Neural cell (in vitro differentiated cells): ENCODE measurements around the gene ADGRD2. TPM values are rescaled to one million over a fixed set of nuclear protein-coding genes. Genes with fewer than 3 reads are reported as not detected.

Experiments used
- H2AFZ ChIP-seq: fragments of 200-600, 300-800 bp; sonication (generic), shearing (Covaris generic); 2 replicates; pipeline ENCODE4 v1.6.0; 2014; ENCODE audit warnings: low read depth, mild to moderate bottlenecking, antibody characterized with exemption, low read length, moderate library complexity
- H3F3A ChIP-seq: fragments of 200-600 bp; shearing (Covaris generic); 2 replicates; pipeline ENCODE4 v1.6.1; 2016; ENCODE audit warnings: mild to moderate bottlenecking, moderate library complexity, mixed read lengths, antibody characterized with exemption, low read length; ENCODE audit not compliant: insufficient read depth, poor library complexity, severe bottlenecking
- H3K27ac ChIP-seq: fragments of 200-600, 300-800 bp; sonication (generic), shearing (Covaris generic); 2 replicates; pipeline ENCODE4 v1.5.1; 2014; ENCODE audit warnings: mild to moderate bottlenecking, low read length, moderate library complexity
- H3K27me3 ChIP-seq: fragments of 300-800, 200-600 bp; sonication (generic), shearing (Covaris generic); 2 replicates; pipeline ENCODE4 v1.6.0; 2014; ENCODE audit warnings: mild to moderate bottlenecking, low read depth, low read length, moderate library complexity; ENCODE audit not compliant: insufficient read depth
- H3K36me3 ChIP-seq: fragments of 300-800, 200-600 bp; sonication (generic), shearing (Covaris generic); 2 replicates; pipeline ENCODE4 v1.5.1; 2014; ENCODE audit warnings: mild to moderate bottlenecking, antibody characterized with exemption, low read length, moderate library complexity; ENCODE audit not compliant: insufficient read depth
- H3K4me2 ChIP-seq: fragments of 300-800, 200-600 bp; sonication (generic), shearing (Covaris generic); 2 replicates; pipeline ENCODE4 v1.6.0; 2014; ENCODE audit warnings: mild to moderate bottlenecking, low read length
- H3K4me3 ChIP-seq: fragments of 300-800, 200-600 bp; sonication (generic), shearing (Covaris generic); 2 replicates; pipeline ENCODE4 v1.5.1; 2014; ENCODE audit warnings: mild to moderate bottlenecking, low read length, moderate library complexity
- H3K79me2 ChIP-seq: fragments of 200-600 bp; shearing (Covaris generic); replicated peaks from 2 replicates; pipeline ENCODE4 v1.6.0; 2014; ENCODE audit warnings: mild to moderate bottlenecking, low read length, moderate library complexity; ENCODE audit not compliant: insufficient read depth
- H3K9ac ChIP-seq: fragments of 300-800, 200-600 bp; sonication (generic), shearing (Covaris generic); 2 replicates; pipeline ENCODE4 v1.6.1; 2016; ENCODE audit warnings: mild to moderate bottlenecking, low read length, mixed read lengths
- H3K9me2 ChIP-seq: fragments of 200-600 bp; shearing (Covaris generic); 2 replicates; pipeline ENCODE4 v1.6.1; 2016; ENCODE audit warnings: mild to moderate bottlenecking, low read length, mixed read lengths; ENCODE audit not compliant: insufficient read depth
- H3K9me3 ChIP-seq: fragments of 200-600, 300-800 bp; sonication (generic), shearing (Covaris generic); 2 replicates; pipeline ENCODE4 v1.6.1; 2016; ENCODE audit warnings: mild to moderate bottlenecking, mixed run types, low read length, moderate library complexity, mixed read lengths
- H4K20me1 ChIP-seq: fragments of 200-600 bp; shearing (Covaris generic); 2 replicates; pipeline ENCODE4 v1.6.1; 2016; ENCODE audit warnings: mild to moderate bottlenecking, mixed run types; ENCODE audit not compliant: insufficient read depth
- EP300 ChIP-seq: fragments of 450-650 bp; conservative IDR thresholded peaks from 2 replicates; pipeline ENCODE4 v1.6.1; 2014; ENCODE audit warnings: antibody characterized with exemption, mild to moderate bottlenecking, moderate library complexity; ENCODE audit not compliant: poor library complexity, severe bottlenecking
- EZH2 ChIP-seq: fragments of 200-600, 300-800 bp; shearing (Covaris generic), sonication (generic); IDR thresholded peaks from 2 replicates; pipeline ENCODE4 v1.6.1; 2014; ENCODE audit warnings: antibody characterized with exemption, low read length, borderline replicate concordance, mild to moderate bottlenecking; ENCODE audit not compliant: insufficient read depth, poor library complexity, severe bottlenecking
- MXI1 ChIP-seq: fragments of 450-650 bp; conservative IDR thresholded peaks from 2 replicates; pipeline ENCODE4 v1.6.1; 2014; ENCODE audit warnings: antibody characterized with exemption, mild to moderate bottlenecking; ENCODE audit not compliant: poor library complexity, severe bottlenecking
- POLR2AphosphoS5 ChIP-seq: IDR thresholded peaks from 2 replicates; pipeline ENCODE4 v1.6.1; 2012
- RAD21 ChIP-seq: fragments of 450-650 bp; conservative IDR thresholded peaks from 2 replicates; pipeline ENCODE4 v1.6.1; 2014; ENCODE audit warnings: antibody characterized with exemption, mild to moderate bottlenecking, moderate library complexity
- REST ChIP-seq: IDR thresholded peaks from 2 replicates; pipeline ENCODE4 v1.6.1; 2012; ENCODE audit warnings: borderline replicate concordance
- SMC3 ChIP-seq: fragments of 450-650 bp; conservative IDR thresholded peaks from 2 replicates; pipeline ENCODE4 v1.6.1; 2014; ENCODE audit warnings: antibody characterized with exemption, mild to moderate bottlenecking, moderate library complexity; ENCODE audit not compliant: poor library complexity
- TAF1 ChIP-seq: IDR thresholded peaks from 2 replicates; pipeline ENCODE4 v1.6.1; 2012; ENCODE audit warnings: low read depth
- polyA plus RNA-seq: library from polyadenylated mRNA; depleted of rRNA; stranded (reverse); fragments of >200 nt; gene quantifications from 2 replicates; pipeline ENCODE4 v1.2.3, GENCODE V29; 2014
- TF ChIP-seq, protein P1 (sequence below): fragments of 450-650 bp; IDR thresholded peaks from 2 replicates; pipeline ENCODE4 v1.5.1; 2014; ENCODE audit warnings: antibody characterized with exemption, mild to moderate bottlenecking, moderate library complexity; ENCODE audit not compliant: poor library complexity, severe bottlenecking

ADGRD2 gene
- polyA plus RNA-seq, 1 donor from 2014 or later = not detected

- peaks cover 17% of the 10 kb centered on the region for H3K27me3 ChIP-seq
- H4K20me1 ChIP-seq = no peaks in the 10 kb centered on the region
Observed at GRCh38 chr9:124448019-124448418, 2.2 kb upstream of the ADGRD2 start.

GRCh38 chr9:124449381-124450151 lies 685 bp upstream of the ADGRD2 start:
- no peak overlapping the region for H2AFZ ChIP-seq
- H3K36me3 ChIP-seq = no peaks in the 10 kb centered on the region
- H3K9me3 ChIP-seq = no peaks in the 10 kb centered on the region
- H4K20me1 ChIP-seq = no peaks in the 10 kb centered on the region
- H3F3A ChIP-seq = no peaks in the 10 kb centered on the region
- H3K27ac ChIP-seq = no peak overlapping the region
- H3K4me3 ChIP-seq = no peak overlapping the region
- no peaks in the 10 kb centered on the region for H3K79me2 ChIP-seq
- H3K27me3 ChIP-seq = peaks cover 17% of the 10 kb centered on the region
- TF ChIP-seq POLR2AphosphoS5 = no peak
- TF ChIP-seq, protein P1, sequence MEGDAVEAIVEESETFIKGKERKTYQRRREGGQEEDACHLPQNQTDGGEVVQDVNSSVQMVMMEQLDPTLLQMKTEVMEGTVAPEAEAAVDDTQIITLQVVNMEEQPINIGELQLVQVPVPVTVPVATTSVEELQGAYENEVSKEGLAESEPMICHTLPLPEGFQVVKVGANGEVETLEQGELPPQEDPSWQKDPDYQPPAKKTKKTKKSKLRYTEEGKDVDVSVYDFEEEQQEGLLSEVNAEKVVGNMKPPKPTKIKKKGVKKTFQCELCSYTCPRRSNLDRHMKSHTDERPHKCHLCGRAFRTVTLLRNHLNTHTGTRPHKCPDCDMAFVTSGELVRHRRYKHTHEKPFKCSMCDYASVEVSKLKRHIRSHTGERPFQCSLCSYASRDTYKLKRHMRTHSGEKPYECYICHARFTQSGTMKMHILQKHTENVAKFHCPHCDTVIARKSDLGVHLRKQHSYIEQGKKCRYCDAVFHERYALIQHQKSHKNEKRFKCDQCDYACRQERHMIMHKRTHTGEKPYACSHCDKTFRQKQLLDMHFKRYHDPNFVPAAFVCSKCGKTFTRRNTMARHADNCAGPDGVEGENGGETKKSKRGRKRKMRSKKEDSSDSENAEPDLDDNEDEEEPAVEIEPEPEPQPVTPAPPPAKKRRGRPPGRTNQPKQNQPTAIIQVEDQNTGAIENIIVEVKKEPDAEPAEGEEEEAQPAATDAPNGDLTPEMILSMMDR = no peak
- no peak for TF ChIP-seq REST
- no peak for TF ChIP-seq EZH2
- no peak for TF ChIP-seq EP300
- TF ChIP-seq TAF1 = no peak
- no peak for TF ChIP-seq MXI1
- no peak for TF ChIP-seq SMC3
- no peak for TF ChIP-seq RAD21
- H3K9me2 ChIP-seq = no peaks in the 10 kb centered on the region
- no peak overlapping the region for H3K4me2 ChIP-seq
- H3K9ac ChIP-seq = no peak overlapping the region

More at GRCh38 chr9:124448019-124448418, 2.2 kb upstream of the ADGRD2 start:
- no peak overlapping the region for H3K9ac ChIP-seq
- no peaks in the 10 kb centered on the region for H3F3A ChIP-seq
- no peaks in the 10 kb centered on the region for H3K36me3 ChIP-seq
- H3K4me3 ChIP-seq = no peak overlapping the region
- no peaks in the 10 kb centered on the region for H3K79me2 ChIP-seq
- H3K27ac ChIP-seq = no peak overlapping the region
- H3K4me2 ChIP-seq = no peak overlapping the region
- no peak for TF ChIP-seq RAD21
- TF ChIP-seq EP300 = no peak
- TF ChIP-seq SMC3 = no peak
- no peak for TF ChIP-seq REST
- no peaks in the 10 kb centered on the region for H3K9me3 ChIP-seq
- no peaks in the 10 kb centered on the region for H3K9me2 ChIP-seq
- H2AFZ ChIP-seq = no peak overlapping the region
